Liver (tissue), 3 donors: ENCODE measurements around the gene APRT.

Experiments used
- CTCF ChIP-seq: fragments of 150-350 bp; IDR thresholded peaks from 2 replicates; pipeline ENCODE4 v1.5.1; 2017; ENCODE audit warnings: improper control_type of control experiment, low read depth, low read length; ENCODE audit not compliant: missing input control
- EGR1 ChIP-seq, 2 donors: IDR thresholded peaks; 2 replicates each; pipeline ENCODE4 v1.6.1; 2016 to 2018; ENCODE audit warnings: antibody characterized with exemption in 2 of 2, low read depth in 2 of 2
- donor health status: healthy.
- donor health status: healthy.

- no peak for TF ChIP-seq CTCF
- no peak for TF ChIP-seq EGR1 (IDR thresholded peaks at IDR 0.05; ENCODE audit: low read depth in 2 of 2)
Measured at GRCh38 chr16:88856828-88857727, 45.4 kb upstream of the APRT start, which contains the start of the genes GALNS and TRAPPC2L.
